ENCODE measurements around the gene PTGER4.
A peak's percentile ranks its signal among the peaks of the same experiment; 100 is the strongest.
"Not testable (repeated sequence)": the region's sequence is repeated elsewhere in the genome, so short reads cannot be mapped to it uniquely, and the experiment has no call there.

The PTGER4 gene

DNA sequence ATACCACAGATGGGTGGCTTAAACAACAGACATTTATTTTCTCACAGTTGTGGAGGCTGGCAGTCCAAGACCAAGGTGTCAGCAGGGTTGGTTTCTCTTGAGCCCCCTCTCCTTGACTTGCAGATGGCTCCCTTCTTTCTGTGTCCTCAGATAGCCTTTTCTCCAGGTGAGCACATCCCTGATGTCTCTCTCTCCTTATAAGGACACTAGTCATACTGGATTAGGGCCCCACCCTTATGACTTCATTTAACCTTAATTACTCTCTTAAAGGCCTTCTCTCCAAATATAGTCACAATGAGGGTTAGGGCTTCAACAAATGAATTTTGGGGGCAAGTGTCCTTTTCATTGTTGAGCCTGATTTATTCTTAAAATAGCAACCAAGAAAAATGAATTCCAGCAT lies 14.7 kb downstream of the PTGER4 start:
- DNase-seq: no peak

GRCh38 chr5:40700116-40700782 lies 20.5 kb downstream of the PTGER4 start:
- no peak for DNase-seq

DNA sequence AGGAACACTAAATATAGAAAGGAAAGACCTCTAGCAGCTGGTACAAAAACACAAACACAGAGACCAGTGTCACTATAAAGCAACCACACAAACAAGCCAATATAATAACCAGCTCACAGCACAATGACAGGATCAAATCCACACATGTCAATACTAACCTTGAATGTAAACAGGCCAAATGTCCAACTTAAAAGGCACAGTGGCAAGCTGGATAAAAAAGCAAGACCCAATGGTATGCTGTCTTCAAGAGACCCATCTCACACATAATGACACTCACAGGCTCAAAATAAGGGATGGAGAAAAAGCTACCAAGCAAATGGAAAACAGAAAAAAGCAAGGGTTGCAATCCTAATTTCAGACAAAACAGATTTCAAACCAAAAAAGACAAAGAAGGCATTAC lies 22.3 kb downstream of the PTGER4 start:
- not testable (repeated sequence) for DNase-seq

GRCh38 chr5:40705484-40705883 lies 25.8 kb downstream of the PTGER4 start:
- DNase-seq: not testable (repeated sequence)

GRCh38 chr5:40710575-40710974 lies 30.9 kb downstream of the PTGER4 start:
- DNase-seq: not testable (repeated sequence)

GRCh38 chr5:40714001-40714400 lies 34.3 kb downstream of the PTGER4 start:
- DNase-seq: no peak

DNA sequence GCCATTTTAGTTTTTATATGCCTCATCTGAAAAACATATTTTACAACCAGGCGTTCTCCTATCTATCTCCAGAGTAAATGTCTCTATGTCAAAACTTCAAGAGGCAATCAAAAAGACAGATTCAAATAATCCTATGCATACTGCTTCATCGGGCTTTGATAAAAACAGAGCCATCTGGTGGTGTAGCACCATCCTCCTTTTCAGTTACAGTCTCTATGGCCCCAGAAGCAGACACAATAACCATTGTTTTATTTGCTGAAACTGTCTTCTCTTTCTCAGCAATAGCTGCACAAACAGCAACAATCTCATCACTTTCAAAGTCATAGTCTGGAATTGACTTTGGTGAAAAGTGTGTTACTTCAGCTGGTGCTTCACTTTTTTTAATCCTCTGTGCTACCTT lies 36.3 kb downstream of the PTGER4 start:
- DNase-seq: peak; percentile 5

- no peak for DNase-seq
Observed at GRCh38 chr5:40716590-40716989, 36.9 kb downstream of the PTGER4 start.

DNA sequence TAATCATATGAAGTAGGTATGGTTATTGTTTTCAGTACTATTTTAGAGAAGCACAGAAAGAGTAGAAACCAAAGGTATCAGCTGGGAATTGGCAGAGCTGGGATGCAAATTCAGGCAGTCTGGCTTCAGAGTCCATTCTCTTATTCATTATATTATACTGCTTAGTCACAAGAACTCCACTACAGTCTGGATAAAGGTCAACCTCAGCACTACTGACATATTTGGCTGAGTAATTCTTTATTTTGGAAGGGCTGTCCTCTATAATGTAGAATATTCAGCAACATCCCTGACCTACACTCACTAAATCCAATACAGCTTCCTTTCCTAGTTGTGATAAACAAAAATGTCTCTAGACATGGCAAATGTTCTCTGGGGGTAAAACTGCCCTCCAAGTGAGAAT lies 37.6 kb downstream of the PTGER4 start:
- no peak for DNase-seq

GRCh38 chr5:40720069-40720468 lies 40.4 kb downstream of the PTGER4 start:
- DNase-seq: no peak

GRCh38 chr5:40722497-40722911 lies 42.8 kb downstream of the PTGER4 start:
- not testable (repeated sequence) for DNase-seq

- DNase-seq: no peak
Observed at GRCh38 chr5:40733434-40733833, 53.7 kb downstream of the PTGER4 start.

DNA sequence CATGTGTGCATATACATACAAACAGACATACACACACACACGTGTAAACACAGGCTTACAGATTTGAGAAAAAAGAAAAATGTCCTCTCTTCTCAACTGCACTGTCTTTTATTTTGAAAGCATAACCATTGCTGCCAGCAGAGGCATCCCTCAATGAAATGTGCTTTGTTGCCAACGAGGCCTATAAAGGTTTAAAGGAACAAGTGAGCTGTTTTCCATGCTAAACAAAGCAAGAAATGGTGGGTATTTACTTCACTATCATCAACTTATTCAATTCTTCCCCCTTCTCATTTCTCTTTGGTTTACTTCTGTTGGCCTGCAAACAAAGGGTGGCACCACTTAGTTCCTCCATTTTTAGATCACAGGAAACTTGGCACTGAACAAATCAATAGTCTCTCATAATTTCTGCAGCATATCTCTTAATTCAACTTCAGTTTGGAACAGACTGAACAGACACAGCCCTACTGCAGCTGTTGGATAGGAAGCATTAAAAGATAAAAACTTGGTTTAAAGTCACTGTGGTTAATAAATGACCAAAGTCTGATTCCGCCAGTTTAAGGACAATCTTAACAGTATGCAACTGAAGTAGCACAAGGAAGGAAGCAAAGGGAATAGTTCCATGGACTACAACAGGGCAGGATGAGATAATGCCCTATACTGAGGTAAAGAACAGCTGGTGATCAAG lies 54.3 kb downstream of the PTGER4 start:
- no peak for DNase-seq

- DNase-seq: no peak
Observed at GRCh38 chr5:40734986-40735385, 55.3 kb downstream of the PTGER4 start.

GRCh38 chr5:40735609-40736008 lies 55.9 kb downstream of the PTGER4 start:
- no peak for DNase-seq

- peak; percentile 24 for DNase-seq
Observed at GRCh38 chr5:40736103-40736875, 56.6 kb downstream of the PTGER4 start.

- DNase-seq: no peak
Observed at GRCh38 chr5:40738502-40738901, 58.8 kb downstream of the PTGER4 start.

All from retina (tissue), 1 donor.